Stimulated activated naive B cell treated with anti-CD40 and anti-IgM and Interleukin-4, amounts not matched to agents 10 μg/mL and 1 μg/mL and 100 μg/mL, for 72 hours (primary cell): ENCODE data around the gene SNX6.
"Not testable (repeated sequence)": the region's sequence is repeated elsewhere in the genome, so short reads cannot be mapped to it uniquely, and the experiment has no call there.

Experiments used
- ATAC-seq, 2 donors: fragments of 150-1000 bp; cut with Tn5 transposase; replicated peaks; 2 replicates each; pipeline ENCODE4 v1.10.0; 2021; ENCODE audit warnings: moderate library complexity in 1 of 2
- DNase-seq: peaks from one replicate; pipeline ENCODE4 v3.0.0; 2021
- H3K27ac Mint-ChIP-seq: one replicate; pipeline ENCODE4 v1.8.0; 2022; ENCODE audit warnings: mild to moderate bottlenecking, mixed read lengths
- H3K27me3 Mint-ChIP-seq, 2 donors: one replicate each; pipeline ENCODE4 v1.8.0; 2022; ENCODE audit warnings: mixed read lengths in 2 of 2
- H3K36me3 Mint-ChIP-seq, 2 donors: one replicate each; pipeline ENCODE4 v1.8.0; 2022; ENCODE audit warnings: mixed read lengths in 2 of 2, mild to moderate bottlenecking in 1 of 2
- H3K4me1 Mint-ChIP-seq, 2 donors: one replicate each; pipeline ENCODE4 v1.8.0; 2022; ENCODE audit warnings: mixed read lengths in 2 of 2, mild to moderate bottlenecking in 1 of 2
- H3K4me3 Mint-ChIP-seq, 2 donors: one replicate each; pipeline ENCODE4 v1.8.0; 2022; ENCODE audit warnings: mild to moderate bottlenecking in 2 of 2, mixed read lengths in 2 of 2, moderate library complexity in 1 of 2
- H3K9me3 Mint-ChIP-seq, 2 donors: one replicate each; pipeline ENCODE4 v1.8.0; 2022; ENCODE audit warnings: mixed read lengths in 2 of 2, mild to moderate bottlenecking in 1 of 2

SNX6 gene

DNA sequence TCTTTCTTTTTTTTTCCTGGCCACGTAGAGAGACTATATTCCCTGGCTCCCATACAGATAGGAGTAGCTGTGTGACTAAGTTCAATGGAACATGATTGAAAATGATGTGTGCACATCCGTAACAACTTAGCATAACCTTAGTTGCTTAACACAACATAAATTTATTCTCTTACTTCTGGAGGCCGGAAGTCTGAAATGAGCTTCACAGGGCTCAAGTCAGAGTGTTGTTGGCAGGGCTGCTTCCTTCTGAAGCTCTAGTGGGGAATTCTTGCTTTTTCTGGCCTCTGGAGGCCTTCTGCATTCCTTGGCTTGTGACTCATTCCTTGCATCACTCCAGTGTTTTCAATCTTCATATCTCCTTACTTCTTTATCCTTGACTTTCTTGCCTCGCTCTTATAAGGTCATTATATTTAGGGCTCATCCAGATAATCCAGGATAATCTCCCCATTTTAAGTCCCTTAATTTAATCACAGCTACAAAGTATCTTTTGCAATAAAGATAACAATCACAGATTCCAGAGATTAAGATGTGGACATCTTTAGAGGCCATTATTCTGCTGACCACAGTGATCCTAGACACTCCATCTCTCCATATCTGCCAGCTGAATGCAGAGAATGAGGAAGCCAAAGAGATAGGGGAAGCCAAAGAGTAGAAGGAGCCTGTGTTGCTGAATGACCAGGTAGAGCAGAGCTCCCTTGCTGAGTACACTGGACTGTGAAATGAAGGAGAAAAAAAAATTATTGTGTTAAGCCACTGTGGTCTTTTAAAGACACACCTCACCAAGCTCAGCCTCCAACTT lies 21.0 kb upstream of the SNX6 start:
- no peak for DNase-seq

DNA sequence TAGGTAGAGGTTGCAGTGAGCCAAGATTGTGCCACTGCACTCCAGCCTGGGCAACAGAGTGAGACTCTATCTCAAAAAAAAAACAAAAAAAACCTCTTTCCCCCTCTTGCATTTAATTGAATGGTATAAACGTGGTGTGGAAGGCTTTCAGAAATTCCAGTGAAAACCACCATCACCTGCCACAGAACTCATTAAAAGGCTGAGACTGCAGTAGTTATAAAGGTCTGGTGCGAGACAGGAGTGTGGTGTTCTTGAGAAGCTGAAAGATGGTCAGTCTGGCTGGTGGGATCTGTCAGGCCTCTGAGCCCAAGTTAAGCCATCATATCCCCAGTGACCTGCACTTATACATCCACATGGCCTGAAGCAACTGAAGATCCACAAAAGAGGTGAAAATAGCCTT lies 20.1 kb upstream of the SNX6 start:
- not testable (repeated sequence) for H3K36me3 Mint-ChIP-seq, H3K4me1 Mint-ChIP-seq, H3K27me3 Mint-ChIP-seq, H3K4me3 Mint-ChIP-seq, H3K9me3 Mint-ChIP-seq, ATAC-seq, H3K27ac Mint-ChIP-seq, DNase-seq

More for the DNA sequence above, 21.0 kb upstream of the SNX6 start:
- no peaks in the 10 kb centered on the region for H3K36me3 Mint-ChIP-seq
- ATAC-seq = no peak
- H3K27ac Mint-ChIP-seq = no peak overlapping the region
- no peaks in the 10 kb centered on the region for H3K9me3 Mint-ChIP-seq
- no peak overlapping the region for H3K4me3 Mint-ChIP-seq
- H3K27me3 Mint-ChIP-seq = no peaks in the 10 kb centered on the region
- H3K4me1 Mint-ChIP-seq = no peaks in the 10 kb centered on the region

DNA sequence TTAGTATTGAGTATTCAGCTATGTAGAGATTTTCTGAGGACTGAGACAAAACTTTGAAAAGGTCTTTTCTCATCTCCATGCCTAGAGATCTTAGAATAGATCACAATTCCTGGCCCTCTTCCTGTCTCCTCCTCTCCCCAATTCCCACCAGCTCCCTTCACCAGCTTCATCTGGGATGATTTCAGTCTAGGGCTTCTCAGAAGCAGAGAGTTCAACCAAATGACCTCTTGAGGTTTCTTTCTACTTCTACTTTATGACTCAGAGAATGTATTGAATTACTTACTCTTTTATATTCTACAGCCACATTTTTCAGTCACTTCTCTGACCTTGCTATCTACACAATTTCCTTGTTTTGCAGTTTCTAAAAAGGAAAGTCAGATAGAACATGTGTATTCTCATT lies 19.4 kb upstream of the SNX6 start:
- Mint-ChIP-seq H3K9me3 (no peaks in the 10 kb centered on the region), H3K27me3 (no peaks in the 10 kb centered on the region), H3K4me1 (no peaks in the 10 kb centered on the region), H3K27ac (no peak overlapping the region), H3K36me3 (no peaks in the 10 kb centered on the region), H3K4me3 (no peak overlapping the region)
- no peak for DNase-seq
- ATAC-seq = no peak

DNA sequence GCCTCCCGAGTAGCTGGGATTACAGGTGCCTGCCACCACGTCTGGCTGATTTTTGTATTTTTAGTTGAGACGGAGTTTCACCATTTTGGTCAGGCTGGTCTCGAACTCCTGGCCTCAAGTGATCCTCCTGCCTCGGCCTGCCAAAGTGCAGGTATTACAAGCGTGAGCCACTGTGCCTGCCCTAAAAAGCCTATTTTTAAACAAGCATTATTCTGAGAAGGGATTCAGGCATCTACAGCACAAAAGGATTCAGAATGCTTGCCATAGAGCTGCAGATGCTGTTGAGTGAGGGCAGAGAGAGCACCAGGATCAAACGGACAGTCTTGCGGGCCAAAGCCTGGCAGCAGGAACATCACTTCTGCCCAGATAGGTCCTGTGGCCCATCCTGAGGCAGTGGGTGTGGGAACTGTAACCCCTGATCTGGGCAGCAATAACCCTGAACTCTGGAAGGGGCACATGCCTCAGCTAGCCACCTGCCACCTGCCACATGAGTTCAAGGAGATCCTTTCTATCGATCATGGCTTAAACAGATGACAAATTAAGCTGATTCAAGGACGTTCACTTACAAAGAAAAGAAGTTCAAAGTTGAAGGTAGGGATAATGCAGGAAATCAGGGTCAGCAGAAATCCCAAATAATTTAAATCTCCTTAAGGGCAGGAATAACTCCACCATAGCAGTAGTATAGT lies 16.8 kb upstream of the SNX6 start:
- no peak overlapping the region for H3K4me3 Mint-ChIP-seq
- no peak for ATAC-seq

DNA sequence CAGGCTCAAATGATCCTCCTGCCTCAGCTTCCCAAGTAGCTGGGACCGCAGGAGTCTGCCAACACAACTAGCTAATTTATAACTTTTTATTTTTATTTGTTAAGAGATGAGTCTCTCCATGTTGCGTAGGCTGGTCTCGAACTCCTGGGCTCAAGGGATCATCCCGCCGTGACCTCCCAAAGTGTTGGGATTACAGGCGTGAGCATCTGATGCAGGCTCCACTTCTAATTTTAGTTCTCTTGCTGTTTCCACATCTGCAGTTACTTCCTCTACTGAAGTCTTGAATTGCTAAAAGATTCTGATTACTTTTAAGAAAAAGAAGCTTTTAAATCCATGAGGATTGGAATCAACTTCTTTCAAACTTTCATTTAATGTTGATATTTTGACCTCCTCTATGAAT lies 13.4 kb upstream of the SNX6 start:
- Mint-ChIP-seq H3K9me3 (no peaks in the 10 kb centered on the region), H3K36me3 (no peaks in the 10 kb centered on the region), H3K4me3 (no peak overlapping the region), H3K27me3 (no peaks in the 10 kb centered on the region), H3K4me1 (no peaks in the 10 kb centered on the region), H3K27ac (no peak overlapping the region)
- DNase-seq (no peak), ATAC-seq (no peak)

More for the DNA sequence above, 16.8 kb upstream of the SNX6 start:
- Mint-ChIP-seq H3K27me3 (no peaks in the 10 kb centered on the region), H3K4me1 (no peaks in the 10 kb centered on the region), H3K9me3 (no peaks in the 10 kb centered on the region), H3K27ac (no peak overlapping the region), H3K36me3 (no peaks in the 10 kb centered on the region)
- no peak for DNase-seq

DNA sequence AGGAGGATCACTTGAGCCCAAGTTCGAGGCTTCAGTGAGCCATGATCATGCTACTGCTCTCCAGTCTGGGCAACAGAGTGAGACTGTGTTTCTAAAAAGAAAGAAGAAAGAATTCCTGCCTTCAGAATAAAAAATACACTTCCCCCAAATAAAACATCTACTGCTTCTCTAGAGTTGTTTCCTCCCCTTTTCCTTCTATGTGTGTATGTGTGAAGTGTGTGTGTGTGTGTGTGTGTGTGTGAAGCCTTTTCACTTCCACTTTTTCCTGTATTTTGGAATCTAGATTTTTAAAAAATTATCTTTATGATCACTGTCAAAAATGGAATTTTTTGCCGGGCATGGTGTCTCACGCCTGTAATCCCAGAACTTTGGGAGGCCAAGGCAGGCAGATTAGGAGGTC lies 12.6 kb upstream of the SNX6 start:
- no peak overlapping the region for H3K27ac Mint-ChIP-seq

DNA sequence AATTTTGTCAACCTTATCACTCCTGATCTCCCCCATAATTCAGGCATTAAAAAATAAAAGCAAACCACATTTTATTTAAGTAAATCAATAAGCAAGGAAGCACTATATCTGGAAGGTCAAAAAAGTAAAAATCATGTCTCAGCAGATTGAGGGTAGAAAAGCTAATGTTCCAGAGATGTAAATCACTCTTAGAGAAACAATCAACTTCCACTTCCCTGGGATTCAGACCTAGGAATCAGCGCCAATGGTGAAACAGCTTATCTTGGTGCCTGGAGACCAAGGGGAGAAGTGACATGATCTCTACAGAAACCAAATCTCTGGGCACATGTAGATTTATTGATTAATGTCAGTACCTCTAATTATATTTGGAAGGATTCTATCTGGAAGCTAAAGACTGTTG lies 10.9 kb upstream of the SNX6 start:
- DNase-seq (no peak), ATAC-seq (no peak)
- Mint-ChIP-seq H3K4me1 (no peaks in the 10 kb centered on the region), H3K27ac (no peak overlapping the region), H3K27me3 (no peaks in the 10 kb centered on the region), H3K9me3 (no peaks in the 10 kb centered on the region), H3K4me3 (no peak overlapping the region), H3K36me3 (no peaks in the 10 kb centered on the region)

More for the DNA sequence above, 12.6 kb upstream of the SNX6 start:
- Mint-ChIP-seq H3K36me3 (no peaks in the 10 kb centered on the region), H3K27me3 (no peaks in the 10 kb centered on the region), H3K4me1 (no peaks in the 10 kb centered on the region), H3K9me3 (no peaks in the 10 kb centered on the region), H3K4me3 (no peak overlapping the region)
- DNase-seq (no peak), ATAC-seq (no peak)

DNA sequence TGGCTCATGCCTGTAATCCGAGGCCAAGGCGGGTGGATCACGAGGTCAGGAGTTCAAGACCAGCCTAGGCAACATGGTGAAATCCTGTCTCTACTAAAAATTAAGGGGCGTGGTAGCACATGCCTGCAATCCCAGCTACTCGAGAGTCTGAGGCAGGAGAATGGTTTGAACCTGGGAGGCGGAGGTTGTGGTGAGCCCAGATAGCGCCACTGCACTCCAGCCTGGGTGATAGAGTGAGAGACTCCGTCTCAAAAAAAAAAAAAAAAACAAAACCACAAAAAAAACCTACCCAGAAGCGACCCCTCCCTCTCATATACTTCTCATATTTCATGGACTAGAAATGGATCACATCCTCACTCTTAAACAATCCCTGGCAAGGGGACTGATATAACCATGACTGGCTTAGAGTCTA lies 4.4 kb upstream of the SNX6 start:
- not testable (repeated sequence) for H3K9me3 Mint-ChIP-seq, H3K36me3 Mint-ChIP-seq, H3K27me3 Mint-ChIP-seq, DNase-seq, ATAC-seq, H3K27ac Mint-ChIP-seq, H3K4me3 Mint-ChIP-seq, H3K4me1 Mint-ChIP-seq

DNA sequence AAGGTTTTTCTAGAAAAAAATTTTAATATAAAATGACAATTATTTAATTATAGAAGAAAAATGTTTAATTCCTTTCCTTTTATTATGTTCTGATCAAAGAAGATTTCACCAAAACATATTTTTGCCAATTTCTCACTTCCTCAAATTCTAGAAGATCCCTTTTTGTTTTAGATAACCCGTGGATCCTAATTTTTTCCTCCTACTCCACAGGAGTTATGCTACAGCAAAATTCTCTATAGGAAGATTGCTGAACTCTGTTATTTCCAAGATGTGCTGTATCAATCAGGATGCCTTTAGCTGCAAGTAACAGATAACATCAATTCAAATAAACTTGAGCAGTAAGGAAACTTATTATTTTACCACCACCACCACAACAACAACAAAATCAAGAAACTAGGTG lies 3.8 kb upstream of the SNX6 start:
- H3K9me3 Mint-ChIP-seq = no peaks in the 10 kb centered on the region
- DNase-seq (no peak), ATAC-seq (no peak)
- H3K27me3 Mint-ChIP-seq = no peaks in the 10 kb centered on the region
- no peak overlapping the region for H3K27ac Mint-ChIP-seq
- no peak overlapping the region for H3K4me3 Mint-ChIP-seq
- peaks cover 3 to 5% of the 10 kb centered on the region in 2 donors for H3K4me1 Mint-ChIP-seq
- peaks cover 0 to 3% of the 10 kb centered on the region in 2 donors for H3K36me3 Mint-ChIP-seq

DNA sequence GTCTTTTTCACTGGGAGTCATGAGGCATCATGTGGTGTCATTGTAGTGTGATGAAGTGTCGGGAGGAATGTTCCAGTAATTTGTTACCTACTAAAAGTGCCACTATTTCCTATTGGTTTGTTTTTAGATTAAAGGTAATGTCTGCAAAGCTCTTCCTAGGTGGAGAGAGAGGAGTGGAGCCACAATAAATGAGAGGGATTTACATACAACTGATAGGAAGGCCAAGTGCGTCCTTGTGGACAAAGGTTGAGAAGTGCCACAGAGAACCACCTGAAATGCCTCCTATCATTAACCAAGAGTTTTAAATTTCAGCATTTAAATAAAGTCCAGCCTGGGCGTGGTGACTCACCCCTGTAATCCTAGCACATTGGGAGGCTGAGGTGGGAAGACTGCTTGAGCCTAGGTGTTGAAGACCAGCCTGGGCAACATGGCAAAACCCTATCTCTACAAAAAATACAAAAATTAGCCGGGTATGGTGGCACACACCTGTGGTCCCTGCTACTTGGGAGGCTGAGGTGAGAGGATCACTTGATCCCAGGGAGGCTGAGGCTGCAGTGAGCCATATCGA lies 2.5 kb upstream of the SNX6 start:
- Mint-ChIP-seq H3K4me3 (no peak overlapping the region), H3K4me1 (peaks cover 7 to 12% of the 10 kb centered on the region in 2 donors), H3K9me3 (no peaks in the 10 kb centered on the region)

DNA sequence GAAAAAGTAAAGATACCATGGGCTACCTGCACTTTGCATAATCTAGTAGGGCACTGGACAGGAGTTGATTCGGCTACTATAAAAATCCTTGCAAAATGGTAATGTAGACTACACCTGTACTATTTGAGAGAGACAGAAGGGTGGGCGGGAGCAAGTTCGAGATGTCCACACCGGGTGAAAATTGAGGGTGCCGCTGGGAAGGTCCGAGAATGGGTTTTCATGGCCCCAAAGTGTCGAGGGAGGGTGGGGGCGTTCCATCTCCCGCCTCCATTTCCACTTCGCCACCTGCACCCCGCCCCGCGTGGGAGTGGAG lies 648 bp downstream of the SNX6 start:
- DNase-seq (no peak), ATAC-seq (no peak)
- H3K9me3 Mint-ChIP-seq = no peaks in the 10 kb centered on the region
- H3K36me3 Mint-ChIP-seq = peaks cover 3 to 9% of the 10 kb centered on the region in 2 donors
- no peaks in the 10 kb centered on the region for H3K27me3 Mint-ChIP-seq
- H3K4me1 Mint-ChIP-seq = peaks cover 9 to 18% of the 10 kb centered on the region in 2 donors
- peak overlapping the region; percentile 94 for H3K27ac Mint-ChIP-seq
- peak overlapping the region; percentile 88 to 93 for H3K4me3 Mint-ChIP-seq

More for the DNA sequence above, 2.5 kb upstream of the SNX6 start:
- H3K27me3 Mint-ChIP-seq = no peaks in the 10 kb centered on the region
- DNase-seq (no peak), ATAC-seq (no peak)
- H3K27ac Mint-ChIP-seq = no peak overlapping the region
- peaks cover 0 to 3% of the 10 kb centered on the region in 2 donors for H3K36me3 Mint-ChIP-seq

DNA sequence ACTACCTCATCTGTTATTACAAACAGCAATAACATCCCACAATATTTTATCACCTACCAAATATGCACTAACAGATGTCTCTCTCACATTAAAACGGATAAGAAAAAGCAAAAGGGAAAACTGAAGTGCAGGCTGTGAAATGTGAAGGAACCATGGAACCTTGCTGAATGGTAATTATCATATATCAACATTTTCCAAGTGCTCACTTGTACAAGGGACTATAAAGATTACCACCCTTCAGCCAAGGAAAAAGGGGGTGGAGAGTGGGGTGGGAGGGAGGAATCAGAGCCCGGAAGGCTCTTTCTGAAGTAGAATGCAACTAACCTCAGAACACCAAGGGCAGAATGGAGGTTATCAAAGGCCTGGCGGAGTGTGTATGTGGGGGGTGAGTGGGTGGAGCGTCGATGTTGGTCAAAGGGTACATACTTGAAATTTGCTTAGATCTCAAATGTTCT lies 1.2 kb downstream of the SNX6 start:
- Mint-ChIP-seq H3K27me3 (no peaks in the 10 kb centered on the region), H3K4me3 (peak overlapping the region; percentile 88 to 93), H3K4me1 (peaks cover 9 to 18% of the 10 kb centered on the region in 2 donors), H3K36me3 (peaks cover 3 to 9% of the 10 kb centered on the region in 2 donors), H3K9me3 (no peaks in the 10 kb centered on the region), H3K27ac (no peak overlapping the region)
- DNase-seq = no peak
- ATAC-seq = no peak

DNA sequence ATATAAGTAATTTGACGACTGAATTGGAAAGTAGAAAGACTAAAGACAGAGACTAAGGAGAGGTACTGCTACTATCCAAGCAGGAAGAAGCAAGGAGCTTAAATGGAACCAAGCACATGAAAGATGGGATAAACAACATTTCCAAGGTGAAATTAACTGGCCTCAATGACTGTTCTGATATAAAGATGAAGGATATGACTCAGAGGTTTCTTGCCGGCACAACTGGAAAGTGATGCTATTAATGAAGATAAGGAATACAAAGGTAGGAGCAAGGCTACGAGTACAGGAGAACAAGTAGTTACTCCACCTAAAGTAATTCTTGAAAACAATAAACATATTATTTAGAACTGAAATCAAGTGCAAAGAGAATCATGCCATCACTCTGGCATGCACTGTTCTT lies 6.4 kb downstream of the SNX6 start:
- DNase-seq (no peak), ATAC-seq (no peak)
- Mint-ChIP-seq H3K27ac (no peak overlapping the region), H3K4me1 (peaks cover 9 to 38% of the 10 kb centered on the region in 2 donors), H3K36me3 (peaks cover 25 to 43% of the 10 kb centered on the region in 2 donors), H3K27me3 (no peaks in the 10 kb centered on the region), H3K9me3 (no peaks in the 10 kb centered on the region), H3K4me3 (no peak overlapping the region)

DNA sequence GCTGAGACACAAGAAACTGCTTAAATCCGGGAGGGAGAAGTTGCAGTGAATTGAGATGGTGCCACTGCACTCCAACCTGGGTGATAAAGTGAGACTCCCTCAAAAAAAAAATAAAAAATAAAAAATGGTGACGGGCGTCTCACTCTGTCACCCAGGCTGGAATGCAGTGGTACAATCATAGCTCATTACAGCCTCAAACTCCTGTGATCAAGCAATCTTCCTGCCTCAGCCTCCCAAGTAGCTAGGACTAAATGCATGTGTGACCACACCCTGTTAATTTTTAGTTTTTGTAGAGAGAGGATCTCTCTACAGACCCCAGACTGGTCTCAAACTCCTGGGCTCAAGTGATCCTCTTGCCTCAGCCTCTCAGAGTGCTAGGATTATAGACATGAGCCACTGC lies 9.1 kb downstream of the SNX6 start:
- H3K36me3 Mint-ChIP-seq = peaks cover 30 to 51% of the 10 kb centered on the region in 2 donors
- no peaks in the 10 kb centered on the region for H3K9me3 Mint-ChIP-seq
- DNase-seq (no peak), ATAC-seq (no peak)
- no peaks in the 10 kb centered on the region for H3K27me3 Mint-ChIP-seq
- H3K27ac Mint-ChIP-seq = no peak overlapping the region
- peaks cover 9 to 32% of the 10 kb centered on the region in 2 donors for H3K4me1 Mint-ChIP-seq
- H3K4me3 Mint-ChIP-seq = no peak overlapping the region

DNA sequence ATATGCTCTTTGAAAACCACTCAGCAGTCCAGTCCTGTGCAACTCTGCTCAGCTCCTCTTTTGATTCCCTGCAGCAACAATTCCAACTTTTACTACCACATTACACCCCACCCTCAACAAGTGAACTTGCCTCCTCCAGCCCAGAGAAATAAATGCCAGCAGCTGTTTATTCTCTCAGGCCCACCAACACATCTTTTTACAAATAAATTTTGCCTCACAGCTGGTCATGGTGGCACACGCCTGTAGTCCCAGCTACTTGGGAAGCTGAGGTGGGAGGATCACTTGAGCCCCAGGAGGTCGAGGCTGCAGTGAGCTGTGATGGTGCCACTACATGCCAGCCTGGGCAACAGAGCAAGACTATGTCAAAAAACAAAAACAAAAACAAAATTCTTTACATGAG lies 9.8 kb downstream of the SNX6 start:
- no peak for ATAC-seq
- DNase-seq = no peak
- H3K9me3 Mint-ChIP-seq = no peaks in the 10 kb centered on the region

More for the DNA sequence above, 9.8 kb downstream of the SNX6 start:
- Mint-ChIP-seq H3K27me3 (no peaks in the 10 kb centered on the region), H3K4me3 (no peak overlapping the region), H3K36me3 (peaks cover 31 to 51% of the 10 kb centered on the region in 2 donors), H3K27ac (peak overlapping the region; percentile 51), H3K4me1 (peaks cover 9 to 30% of the 10 kb centered on the region in 2 donors)
